Prostate gland (tissue), 2 donors: ENCODE data around the gene PKNOX2.

Experiments used
- POLR2A ChIP-seq: fragments of 450-650 bp; IDR thresholded peaks from one replicate; pipeline ENCODE4 v1.6.1; 2016; ENCODE audit warnings: antibody characterized with exemption, mild to moderate bottlenecking
- POLR2AphosphoS5 ChIP-seq: sonication (generic); formaldehyde crosslinking; IDR thresholded peaks from one replicate; pipeline ENCODE4 v1.6.1; 2017; ENCODE audit warnings: antibody characterized with exemption
- TF ChIP-seq, protein P1 (sequence below), 4 experiments: fragments of 200-600 bp in 2 of 4; fragments of 450-650 bp in 2 of 4; sonication (generic) in 2 of 4; IDR thresholded peaks; 1 replicate in 3 of 4; 2 replicates in 1 of 4; pipeline ENCODE4 v1.5.1; 2016 to 2019; ENCODE audit warnings: antibody characterized with exemption in 4 of 4, mild to moderate bottlenecking in 2 of 4, moderate library complexity in 2 of 4

DNA sequence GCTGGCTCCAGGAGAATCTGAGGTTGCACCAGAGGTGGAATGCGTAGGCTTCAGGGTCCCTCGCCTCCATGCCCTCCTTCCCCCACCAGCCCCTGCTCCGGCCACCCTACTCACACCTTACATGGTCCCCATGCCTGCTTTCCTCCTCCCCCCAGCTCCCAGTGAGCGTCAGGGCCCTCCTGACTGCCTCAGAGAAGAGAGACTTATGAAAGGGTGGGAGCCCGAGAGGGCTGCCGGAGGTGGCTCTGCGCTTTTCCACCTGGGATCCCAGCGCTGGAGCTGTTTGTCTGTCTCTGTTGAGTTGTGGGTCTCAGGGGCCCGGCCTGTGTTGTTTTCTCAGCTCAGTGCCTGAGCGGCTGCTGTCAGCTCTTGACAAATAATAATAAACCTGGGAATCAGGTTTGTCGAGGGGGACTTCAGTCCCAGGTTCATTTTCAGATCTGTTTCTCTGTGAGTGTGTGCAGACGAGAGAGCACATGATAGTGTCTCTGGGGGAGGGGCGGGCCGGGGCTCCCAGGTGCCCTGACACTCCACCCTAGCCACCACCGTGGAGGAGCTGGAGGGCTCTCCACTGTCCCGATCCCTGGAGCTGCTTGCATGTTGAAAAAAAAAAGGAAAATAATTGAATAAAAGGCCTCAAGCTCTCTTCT, 177.9 kb downstream of the PKNOX2 start:
- TF ChIP-seq, protein P1, sequence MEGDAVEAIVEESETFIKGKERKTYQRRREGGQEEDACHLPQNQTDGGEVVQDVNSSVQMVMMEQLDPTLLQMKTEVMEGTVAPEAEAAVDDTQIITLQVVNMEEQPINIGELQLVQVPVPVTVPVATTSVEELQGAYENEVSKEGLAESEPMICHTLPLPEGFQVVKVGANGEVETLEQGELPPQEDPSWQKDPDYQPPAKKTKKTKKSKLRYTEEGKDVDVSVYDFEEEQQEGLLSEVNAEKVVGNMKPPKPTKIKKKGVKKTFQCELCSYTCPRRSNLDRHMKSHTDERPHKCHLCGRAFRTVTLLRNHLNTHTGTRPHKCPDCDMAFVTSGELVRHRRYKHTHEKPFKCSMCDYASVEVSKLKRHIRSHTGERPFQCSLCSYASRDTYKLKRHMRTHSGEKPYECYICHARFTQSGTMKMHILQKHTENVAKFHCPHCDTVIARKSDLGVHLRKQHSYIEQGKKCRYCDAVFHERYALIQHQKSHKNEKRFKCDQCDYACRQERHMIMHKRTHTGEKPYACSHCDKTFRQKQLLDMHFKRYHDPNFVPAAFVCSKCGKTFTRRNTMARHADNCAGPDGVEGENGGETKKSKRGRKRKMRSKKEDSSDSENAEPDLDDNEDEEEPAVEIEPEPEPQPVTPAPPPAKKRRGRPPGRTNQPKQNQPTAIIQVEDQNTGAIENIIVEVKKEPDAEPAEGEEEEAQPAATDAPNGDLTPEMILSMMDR (IDR thresholded peaks at IDR 0.05): no peak
- no peak for TF ChIP-seq POLR2A
- no peak for TF ChIP-seq POLR2AphosphoS5
